Measurements from ENCODE around the gene CPNE5.

DNA sequence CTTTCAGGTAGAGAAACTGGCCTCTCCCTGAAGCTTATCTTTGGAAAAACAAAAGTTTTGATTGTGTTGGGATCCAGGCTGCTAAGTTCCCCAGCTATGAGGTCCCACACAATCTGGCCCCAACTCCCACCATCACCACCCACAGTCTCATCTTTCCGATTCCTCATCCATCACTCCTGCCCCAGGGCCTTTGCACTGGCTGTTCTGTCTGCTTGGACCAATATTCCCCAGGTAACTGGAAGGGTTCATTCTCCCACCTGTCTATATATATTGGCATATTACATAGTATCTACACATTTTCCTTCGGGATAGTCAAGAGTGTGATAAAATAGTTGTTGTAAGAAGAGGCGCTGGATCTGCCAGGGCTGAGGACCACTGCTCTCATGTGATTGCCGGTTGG is 52.0 kb downstream of the CPNE5 start:
- no peak for TF ChIP-seq POLR2A (IDR thresholded peaks at IDR 0.05)
- no peak for TF ChIP-seq CTCF (IDR thresholded peaks at IDR 0.05)
